Measurements from ENCODE around the gene GOLGA6L7.

GRCh38 chr15:28861031-28861534, 12.6 kb upstream of the GOLGA6L7 start:
- TF ChIP-seq ZNF274 (IDR thresholded peaks at IDR 0.05; ENCODE audit: low read depth, low read length) = no peak
- TF ChIP-seq YY1 (IDR thresholded peaks at IDR 0.05; ENCODE audit: insufficient read depth, insufficient read length) = no peak
- no peak for TF ChIP-seq SUZ12 (IDR thresholded peaks at IDR 0.05; ENCODE audit: extremely low read depth, insufficient read depth, insufficient read length)
